ENCODE results near the gene TIPIN. TPM values are rescaled to one million over a fixed set of nuclear protein-coding genes. Genes with fewer than 3 reads are reported as not detected.

Gene TIPIN
- total RNA-seq, 1 experiment from 2014 or later: 22.2 TPM

- H3K4me1 Mint-ChIP-seq: no peaks in the 10 kb centered on the region
- no peaks in the 10 kb centered on the region for H3K9me3 Mint-ChIP-seq
- H3K36me3 Mint-ChIP-seq: peaks cover 57% of the 10 kb centered on the region
- no peak for ATAC-seq
- no peak for DNase-seq (ENCODE audit: low spot score)
- ChIA-PET POLR2A (no interaction called here), CTCF (no interaction called here)
- H3K27ac Mint-ChIP-seq: peak overlapping the region; percentile 20
- no peaks in the 10 kb centered on the region for H3K27me3 Mint-ChIP-seq (ENCODE audit: low read depth)
- TF ChIP-seq IRF2 (CRISPR knock-in tag; IDR thresholded peaks at IDR 0.05; ENCODE audit: borderline replicate concordance, low read depth): no peak
- TF ChIP-seq SMAD4 (CRISPR knock-in tag; IDR thresholded peaks at IDR 0.05): no peak
- no peak overlapping the region for H3K4me3 Mint-ChIP-seq
Observed at GRCh38 chr15:66326051-66326450, 30.4 kb downstream of the TIPIN start.

- ChIA-PET CTCF (interaction anchor here (0.8 kb wide), 1 partner anchor 378 kb away, joined by 3 read pairs; no protein-coding TSS in a partner anchor), POLR2A (no interaction called here)
- Mint-ChIP-seq H3K9me3 (no peaks in the 10 kb centered on the region), H3K4me3 (no peak overlapping the region), H3K36me3 (peaks cover 50% of the 10 kb centered on the region), H3K27me3 (ENCODE audit: low read depth) (no peaks in the 10 kb centered on the region), H3K27ac (peak overlapping the region; percentile 82), H3K4me1 (no peaks in the 10 kb centered on the region)
- TF ChIP-seq SMAD4 (CRISPR knock-in tag; IDR thresholded peaks at IDR 0.05): no peak
- no peak for TF ChIP-seq USF1 (CRISPR knock-in tag; IDR thresholded peaks at IDR 0.05)
- TF ChIP-seq ZNF532 (CRISPR knock-in tag; IDR thresholded peaks at IDR 0.05; ENCODE audit: borderline replicate concordance): no peak
- TF ChIP-seq ZNF219 (CRISPR knock-in tag; IDR thresholded peaks at IDR 0.05; ENCODE audit: borderline replicate concordance): no peak
- no peak for TF ChIP-seq FOXP4 (CRISPR knock-in tag; IDR thresholded peaks at IDR 0.05)
- no peak for TF ChIP-seq MXD4 (CRISPR knock-in tag; IDR thresholded peaks at IDR 0.05; ENCODE audit: borderline replicate concordance)
- no peak for TF ChIP-seq RORB (CRISPR knock-in tag; IDR thresholded peaks at IDR 0.05)
- TF ChIP-seq ZNF121 (CRISPR knock-in tag; IDR thresholded peaks at IDR 0.05): no peak
- no peak for TF ChIP-seq NR1H2 (CRISPR knock-in tag; IDR thresholded peaks at IDR 0.05)
- no peak for TF ChIP-seq PREB (CRISPR knock-in tag; IDR thresholded peaks at IDR 0.05; ENCODE audit: borderline replicate concordance)
- no peak for TF ChIP-seq MYBL2 (CRISPR knock-in tag; IDR thresholded peaks at IDR 0.05)
- no peak for TF ChIP-seq ZNF232 (CRISPR knock-in tag; IDR thresholded peaks at IDR 0.05)
- no peak for TF ChIP-seq ETV6 (CRISPR knock-in tag; IDR thresholded peaks at IDR 0.05)
- TF ChIP-seq CREM (CRISPR knock-in tag; IDR thresholded peaks at IDR 0.05): no peak
- peak; percentile 52 for ATAC-seq
- DNase-seq (ENCODE audit: low spot score): no peak
Observed at GRCh38 chr15:66323312-66323928, 33.1 kb downstream of the TIPIN start.
